ENCODE measurements around the gene TTC9B. TPM values are rescaled to one million over a fixed set of nuclear protein-coding genes. Genes with fewer than 3 reads are reported as not detected.

The TTC9B gene
- total RNA-seq, 1 donor from 2014 or later: not detected

DNA sequence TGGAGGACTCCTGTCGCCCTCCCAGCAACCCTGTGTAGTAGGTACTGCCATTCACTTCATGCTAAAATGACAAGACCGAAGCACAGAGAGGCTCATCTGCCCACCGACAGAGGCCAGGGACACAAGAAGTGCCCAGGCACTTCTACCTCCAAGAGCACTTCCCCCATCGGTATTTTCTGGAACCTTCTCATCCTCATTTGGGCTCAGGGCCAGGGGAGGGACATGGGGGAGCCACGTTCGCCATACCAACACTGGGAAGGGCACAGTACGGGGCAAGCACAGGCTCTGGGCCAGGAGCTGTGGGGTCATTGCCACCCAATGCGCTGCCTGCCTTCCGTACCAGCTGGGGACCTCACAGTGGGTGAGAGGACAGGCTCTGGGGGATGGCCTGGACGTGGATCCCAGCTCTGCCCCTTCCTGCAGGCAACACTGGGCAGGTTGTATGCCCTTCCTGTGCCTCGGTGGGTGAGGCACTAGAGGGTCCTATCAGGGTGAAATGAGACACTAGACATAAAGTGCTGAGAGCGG is 29.6 kb upstream of the TTC9B start:
- DNase-seq (ENCODE audit: low spot score): no peak

DNA sequence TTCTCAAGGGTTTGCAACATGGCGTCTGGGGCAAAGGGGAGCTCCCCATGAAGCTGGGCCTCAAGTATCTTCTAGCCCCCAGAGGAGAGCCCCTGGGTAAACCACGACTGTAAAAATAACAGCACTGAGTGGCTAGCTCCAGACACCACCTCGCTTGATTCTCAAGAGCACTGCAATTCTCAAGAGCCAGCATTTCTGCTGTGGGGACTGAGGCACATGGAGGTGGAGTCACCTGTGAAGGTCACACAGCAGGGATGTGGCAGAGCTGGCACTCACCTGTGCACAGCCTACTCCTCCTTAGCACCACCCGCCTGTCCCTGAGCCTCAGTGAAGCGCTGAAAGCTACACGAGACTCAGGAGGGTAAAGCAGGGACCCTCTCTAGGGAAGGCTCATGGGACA is 29.0 kb upstream of the TTC9B start:
- DNase-seq (ENCODE audit: low spot score): no peak

DNA sequence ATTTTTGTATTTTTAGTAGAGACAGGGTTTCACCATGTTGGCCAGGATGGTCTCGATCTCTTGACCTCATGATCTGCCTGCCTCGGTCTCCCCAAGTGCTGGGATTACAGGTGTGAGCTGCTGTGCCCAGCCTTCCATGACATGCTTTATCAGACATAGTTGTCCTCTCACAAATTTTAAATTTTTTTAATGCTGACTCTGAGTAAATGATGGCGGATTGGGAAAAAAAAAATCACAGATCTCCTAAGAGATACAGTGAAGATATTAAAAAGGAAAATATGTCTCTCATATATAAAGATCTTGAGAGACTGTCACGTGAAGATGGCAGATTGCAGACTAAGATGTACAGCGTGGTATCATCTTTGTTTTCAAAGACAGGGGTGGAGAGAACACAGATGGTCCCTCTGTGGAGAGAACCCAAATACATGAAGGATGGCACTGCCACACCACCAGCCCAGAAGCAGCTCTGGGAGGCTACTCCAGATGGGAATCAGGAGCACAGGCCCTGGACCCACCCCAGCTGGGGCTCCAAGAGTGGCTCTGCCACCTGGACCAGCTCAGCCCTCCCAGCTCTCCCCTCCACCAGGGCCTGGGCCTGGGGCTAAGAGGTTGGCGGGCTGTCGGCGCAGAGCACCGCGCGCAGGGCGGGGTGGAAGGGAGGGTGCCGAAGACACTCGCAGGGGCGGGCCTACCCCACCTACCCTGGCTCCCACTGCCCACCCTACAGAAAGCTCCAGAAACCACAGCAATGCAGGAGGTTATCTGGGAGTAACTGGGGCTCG is 28.3 kb upstream of the TTC9B start:
- DNase-seq (ENCODE audit: low spot score): no peak

DNA sequence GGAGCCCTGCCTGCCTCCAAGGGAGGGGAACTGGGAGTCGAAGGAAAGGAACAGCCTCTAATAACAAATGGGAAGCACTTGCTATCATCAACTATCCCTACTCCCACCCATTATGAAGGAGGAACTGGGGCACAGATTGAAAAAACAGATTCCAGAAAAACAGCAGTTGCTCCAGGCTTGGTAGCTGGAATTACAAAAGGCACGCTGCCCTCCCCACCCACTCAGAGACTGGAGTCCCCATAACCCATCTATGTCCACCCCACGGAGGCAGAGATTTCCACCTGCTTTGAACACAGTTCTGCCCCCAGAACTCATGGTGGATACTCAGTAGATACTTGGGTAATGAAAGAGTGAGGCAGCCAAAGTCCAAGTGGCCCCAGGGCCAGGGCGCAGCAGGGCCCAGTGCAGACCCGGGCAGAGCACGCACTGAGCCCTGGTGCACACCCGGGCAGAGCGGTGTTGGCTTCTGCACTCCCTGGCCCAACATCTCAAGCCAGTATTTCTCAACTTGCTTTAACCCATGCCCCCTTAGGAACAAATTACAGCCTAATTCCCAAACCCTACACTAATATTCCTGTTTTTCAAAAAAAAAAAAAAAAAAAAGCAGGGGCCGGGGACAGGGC is 27.4 kb upstream of the TTC9B start:
- DNase-seq (ENCODE audit: low spot score): no peak

DNA sequence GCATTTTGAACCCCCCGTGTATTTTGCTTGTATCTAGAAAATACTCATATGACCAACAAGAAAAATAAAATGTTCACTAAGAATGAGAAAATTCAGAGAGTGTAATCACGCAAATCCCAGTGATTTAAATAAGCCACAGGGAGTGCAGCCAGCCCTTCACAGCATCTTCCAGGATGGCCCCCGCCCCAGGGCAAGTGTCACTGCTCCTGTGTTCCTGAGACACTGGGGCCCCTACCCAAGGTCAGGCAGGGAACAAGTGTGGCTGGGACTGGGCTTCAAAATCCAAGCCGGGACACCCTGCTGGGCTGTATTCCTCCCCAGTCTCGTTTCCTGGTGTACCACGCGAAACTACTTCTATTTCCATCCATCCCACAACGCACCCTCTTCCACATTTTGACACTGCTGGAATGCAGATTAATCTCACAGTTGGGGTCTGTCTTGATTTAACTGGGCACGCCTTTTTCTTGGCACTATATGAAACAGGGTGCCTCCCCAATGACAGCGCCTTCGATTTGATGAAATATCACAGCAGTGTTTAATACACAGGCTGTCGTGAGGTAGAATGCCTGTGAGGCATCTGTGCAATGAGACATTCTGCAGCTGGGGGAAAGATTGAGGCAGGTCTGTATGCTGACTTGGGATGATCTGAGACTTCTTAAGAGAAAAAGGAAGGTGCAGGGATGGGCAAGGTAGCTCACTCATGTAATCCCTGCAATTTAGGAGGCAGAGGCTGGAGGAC is 26.6 kb upstream of the TTC9B start:
- DNase-seq (ENCODE audit: low spot score): no peak

DNA sequence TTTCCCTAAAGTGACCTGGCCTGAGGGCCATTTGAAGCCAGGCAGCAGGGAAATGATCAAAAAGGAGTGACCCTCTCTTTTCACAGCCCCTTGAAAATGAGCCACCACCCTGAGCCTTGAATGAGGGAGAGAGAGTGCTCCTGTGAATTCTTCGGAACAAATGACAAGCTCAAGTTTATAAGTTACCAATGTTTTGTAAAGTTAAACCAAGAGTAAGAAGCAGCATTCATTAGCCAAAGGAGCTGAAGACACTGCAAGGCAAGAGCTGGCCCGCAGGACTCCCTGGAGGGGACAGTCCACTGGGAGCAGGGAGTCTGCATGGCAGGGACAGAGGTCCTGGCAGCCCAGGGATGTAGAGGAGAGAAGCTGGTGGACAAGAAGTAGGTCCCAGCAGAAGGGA is 25.0 kb upstream of the TTC9B start:
- no peak for DNase-seq (ENCODE audit: low spot score)

DNA sequence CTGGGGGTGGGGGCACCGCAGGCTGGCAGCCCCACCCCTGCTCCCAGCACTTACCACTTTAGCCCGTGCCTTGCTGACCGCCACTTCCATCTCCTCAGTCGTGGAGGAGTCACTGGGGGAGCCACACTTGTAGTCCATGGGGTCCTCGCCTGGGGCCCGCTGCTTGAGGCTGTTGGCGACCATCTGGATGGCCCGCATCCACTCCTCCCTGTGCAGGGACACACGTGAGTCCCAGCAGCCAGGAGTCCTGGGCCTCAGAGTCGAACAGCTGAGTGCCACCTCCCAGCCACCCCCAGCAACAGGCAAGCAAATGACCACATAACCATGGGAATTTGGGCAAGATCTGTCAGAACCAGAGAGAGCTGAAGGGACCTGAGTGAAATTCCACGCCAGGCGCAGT is 24.3 kb upstream of the TTC9B start:
- no peak for DNase-seq (ENCODE audit: low spot score)

DNA sequence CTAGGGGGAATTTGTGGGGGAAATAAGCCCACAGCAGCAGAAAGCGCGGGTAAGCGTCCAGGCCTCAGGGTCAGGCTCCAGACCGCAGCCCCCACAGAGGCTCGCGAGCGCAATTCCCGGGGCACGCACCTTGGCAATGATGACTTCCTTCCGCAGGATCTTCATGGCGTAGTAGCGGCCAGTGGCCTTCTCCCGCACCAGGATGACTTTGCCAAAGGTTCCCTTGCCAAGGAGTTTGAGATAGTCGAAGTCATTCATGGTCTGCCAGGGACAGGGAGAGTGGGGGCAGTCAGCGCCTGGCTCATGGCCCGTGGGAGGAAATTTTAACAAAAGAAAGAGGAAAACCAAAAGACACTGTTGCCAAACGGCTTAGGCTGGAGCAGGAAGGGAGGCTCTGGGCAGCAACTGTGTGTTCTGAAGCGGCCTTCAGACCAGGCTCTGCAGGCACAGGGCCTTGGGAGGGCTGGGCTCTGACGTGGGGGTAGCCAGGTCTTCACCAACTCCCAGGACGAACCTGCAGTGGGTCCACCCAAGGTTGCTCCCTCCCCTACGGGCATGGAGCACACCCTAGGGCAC is 23.7 kb upstream of the TTC9B start:
- DNase-seq (ENCODE audit: low spot score): no peak

DNA sequence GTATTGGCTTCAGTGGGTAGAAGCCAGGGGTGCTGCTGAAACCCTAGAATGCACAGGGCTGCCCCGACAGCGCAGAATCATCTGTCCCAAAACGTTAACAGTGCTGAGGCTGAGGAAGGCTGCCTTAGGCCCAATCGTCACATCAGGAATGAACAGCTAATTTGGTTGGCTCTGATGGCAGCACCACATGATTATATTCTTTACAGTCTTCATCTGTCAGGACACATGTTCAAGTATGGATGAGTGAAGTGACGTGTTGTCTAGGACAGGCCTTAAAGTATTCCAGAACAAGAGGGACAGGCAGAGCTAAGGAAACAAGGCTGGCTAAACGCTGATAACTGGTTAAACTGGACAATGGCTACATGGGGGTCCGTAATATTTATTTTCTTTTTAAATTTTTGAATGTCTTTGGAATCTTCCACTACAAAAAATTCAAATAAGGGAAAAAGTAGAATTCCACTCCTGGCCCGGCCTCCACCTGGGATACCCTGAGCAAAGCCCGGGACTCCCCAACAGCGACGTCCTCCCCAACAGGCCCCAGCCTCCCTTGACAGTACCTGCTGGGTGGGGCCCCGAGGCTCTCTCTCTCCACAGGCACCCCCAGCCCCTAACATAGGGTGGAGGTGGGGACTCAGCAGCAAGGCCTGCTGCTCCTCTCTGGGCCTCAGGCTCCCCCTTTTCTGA is 23.1 kb upstream of the TTC9B start:
- no peak for DNase-seq (ENCODE audit: low spot score)

DNA sequence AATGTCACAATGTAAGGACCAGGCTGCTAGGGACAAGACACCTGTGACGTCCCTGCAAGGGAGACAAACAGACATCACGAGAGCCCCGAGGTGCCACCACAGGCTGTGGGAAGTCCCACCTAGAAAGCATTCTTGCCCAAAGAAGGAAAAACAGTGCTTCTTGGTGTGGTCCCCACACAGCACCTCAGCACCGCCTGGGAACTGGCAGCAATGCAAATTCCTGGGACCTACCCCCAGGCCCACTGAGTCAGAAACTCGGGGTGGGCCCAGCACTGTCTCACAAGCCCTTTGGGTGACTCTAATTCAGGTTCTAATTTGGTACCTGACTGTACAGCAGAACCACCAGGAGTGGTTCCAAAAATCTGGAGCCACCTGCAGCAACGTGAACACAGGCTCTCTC is 22.1 kb upstream of the TTC9B start:
- no peak for DNase-seq (ENCODE audit: low spot score)

DNA sequence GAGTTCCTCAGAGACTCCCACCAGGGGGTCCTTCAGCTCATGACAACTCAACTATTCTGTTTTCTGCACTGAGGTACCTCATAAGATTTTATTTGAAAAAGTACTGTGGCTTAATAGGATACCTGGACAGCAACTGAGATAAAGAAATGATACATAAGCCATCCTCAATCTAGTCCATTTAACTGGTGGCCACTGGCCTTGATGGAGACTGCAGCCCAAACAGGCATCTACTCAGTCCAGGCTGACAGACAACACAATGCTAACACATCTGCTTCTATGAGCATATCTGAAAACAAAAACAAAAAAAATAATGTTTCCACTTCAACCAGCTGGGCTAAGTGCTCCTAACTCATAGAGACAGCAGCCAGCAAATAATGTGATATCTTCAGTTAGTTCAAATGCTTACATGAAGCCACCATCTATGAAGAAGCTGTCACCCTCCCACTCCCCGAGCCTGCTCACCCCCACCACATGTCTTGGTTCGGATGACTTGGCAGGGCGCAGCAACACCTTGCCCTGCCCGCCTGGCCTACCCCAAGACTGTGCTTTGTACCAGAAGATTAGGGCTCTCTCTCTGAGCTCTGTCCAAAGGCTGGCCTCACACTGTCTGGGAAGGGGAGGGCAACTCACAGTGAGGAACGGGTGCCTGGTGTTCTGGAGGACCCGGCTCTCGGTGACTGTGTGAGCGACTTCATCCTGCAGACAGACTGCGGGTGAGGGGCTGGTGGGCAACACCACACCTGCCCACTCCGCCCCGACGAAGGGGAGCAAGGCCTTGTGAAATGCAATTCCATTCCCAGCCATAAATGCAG is 21.4 kb upstream of the TTC9B start:
- no peak for DNase-seq (ENCODE audit: low spot score)

DNA sequence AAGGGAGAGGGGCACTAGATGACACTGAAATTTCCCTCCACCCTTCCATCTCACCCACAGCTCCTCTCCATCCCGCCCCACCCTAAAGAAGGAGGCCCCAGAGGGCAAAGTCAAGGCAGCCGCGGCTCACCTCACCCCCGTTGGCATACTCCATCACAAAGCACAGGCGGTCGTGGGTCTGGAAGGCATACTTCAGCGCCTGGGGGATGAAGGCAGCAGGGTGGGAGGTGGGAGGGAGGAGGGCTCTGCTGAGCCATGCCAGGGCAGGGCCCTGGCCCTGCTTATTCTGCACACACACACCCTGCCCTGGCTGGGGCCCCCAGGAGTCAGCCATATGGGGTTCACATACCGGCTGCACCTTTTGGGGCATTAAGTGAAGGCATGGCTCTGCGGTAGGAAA is 20.6 kb upstream of the TTC9B start:
- DNase-seq (ENCODE audit: low spot score): no peak

DNA sequence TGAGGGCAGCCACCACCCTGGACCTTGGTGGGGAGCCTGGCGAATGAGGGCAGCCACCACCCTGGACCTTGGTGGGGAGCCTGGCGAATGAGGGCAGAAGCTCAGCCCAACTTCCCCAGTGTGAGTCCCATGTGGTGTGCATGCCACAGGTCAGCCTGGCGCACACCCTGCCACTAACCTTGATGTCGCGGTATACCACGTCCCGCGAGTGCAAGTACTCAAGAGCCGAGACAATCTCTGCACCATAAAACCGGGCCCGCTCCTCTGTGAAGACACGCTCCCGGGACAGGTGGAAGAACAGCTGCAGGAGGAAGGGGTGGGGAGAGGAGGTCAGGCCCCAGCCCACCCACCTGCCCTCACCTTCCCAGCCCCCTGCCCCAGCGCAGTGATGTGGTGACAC is 19.6 kb upstream of the TTC9B start:
- no peak for DNase-seq (ENCODE audit: low spot score)

DNA sequence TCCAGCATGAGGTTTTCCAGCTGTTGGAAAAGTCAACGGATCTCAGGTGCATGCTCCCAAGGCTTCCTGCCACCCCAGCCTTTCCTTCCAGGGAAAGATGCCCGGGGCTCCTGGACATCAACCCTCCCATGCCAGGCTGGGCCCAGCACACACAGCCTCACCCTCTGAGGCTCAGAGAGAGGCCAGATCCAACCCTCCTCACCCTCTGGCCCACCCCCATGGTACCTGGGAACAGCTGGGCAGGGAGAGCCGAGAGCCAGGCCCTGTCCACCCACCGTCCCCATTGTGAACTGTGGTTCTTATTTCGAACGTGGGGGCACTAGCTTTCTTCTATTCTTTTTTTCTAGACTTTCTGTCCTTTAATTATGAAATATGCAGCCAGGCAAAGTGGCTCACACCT is 18.2 kb upstream of the TTC9B start:
- DNase-seq (ENCODE audit: low spot score): no peak

DNA sequence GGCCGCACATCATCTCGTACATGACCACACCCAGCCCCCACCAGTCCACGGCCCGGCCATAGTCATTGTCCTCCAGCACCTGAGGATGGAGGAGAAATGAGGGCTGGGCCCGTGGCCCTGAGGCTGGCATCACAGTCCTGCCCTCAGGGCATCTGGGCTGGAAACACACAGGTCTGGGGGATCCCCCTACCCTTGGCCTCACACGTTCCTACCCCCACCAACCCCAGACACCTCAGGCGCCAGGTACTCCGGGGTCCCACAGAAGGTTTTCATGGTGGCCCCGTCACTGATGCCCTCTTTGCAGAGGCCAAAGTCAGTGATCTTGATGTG is 17.8 kb upstream of the TTC9B start:
- no peak for DNase-seq (ENCODE audit: low spot score)

DNA sequence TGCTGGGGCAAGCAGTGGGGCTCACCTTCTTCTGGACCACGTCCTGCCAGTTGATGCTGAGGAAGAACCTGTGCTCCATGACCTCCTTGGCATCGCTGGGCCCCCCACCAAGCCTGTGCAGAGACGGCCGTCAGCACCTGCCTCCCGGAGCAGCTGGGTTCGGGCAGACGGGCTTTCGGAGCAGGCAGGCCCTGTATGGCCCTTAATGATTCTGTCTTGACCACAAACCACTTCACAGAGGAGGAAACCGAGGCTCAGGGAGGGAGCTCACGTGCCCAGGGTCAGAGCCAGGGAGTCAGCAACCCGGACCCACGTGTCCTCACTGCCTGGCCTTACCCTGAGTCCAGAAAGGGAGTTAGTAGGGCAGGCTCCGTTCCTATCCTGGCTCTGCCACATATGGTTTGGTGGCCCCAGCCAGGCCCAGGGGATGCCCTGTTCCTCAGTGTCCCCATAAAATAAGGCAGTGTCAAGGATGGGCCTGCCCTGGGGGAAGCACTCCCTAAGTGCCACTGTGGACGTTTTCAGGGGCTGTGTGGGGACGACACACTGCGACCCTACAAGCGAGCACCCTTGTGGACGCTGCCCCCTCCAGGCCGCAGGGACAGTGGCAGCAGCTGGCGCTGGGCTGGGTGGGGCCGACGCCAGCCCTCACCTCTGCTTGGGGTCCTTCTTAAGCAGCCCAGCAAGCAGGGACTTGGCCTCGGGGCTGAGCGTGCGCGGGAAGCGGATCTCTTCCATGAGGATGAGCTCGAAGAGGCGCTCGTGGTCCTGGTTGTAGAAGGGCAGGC is 17.2 kb upstream of the TTC9B start:
- DNase-seq (ENCODE audit: low spot score): no peak

DNA sequence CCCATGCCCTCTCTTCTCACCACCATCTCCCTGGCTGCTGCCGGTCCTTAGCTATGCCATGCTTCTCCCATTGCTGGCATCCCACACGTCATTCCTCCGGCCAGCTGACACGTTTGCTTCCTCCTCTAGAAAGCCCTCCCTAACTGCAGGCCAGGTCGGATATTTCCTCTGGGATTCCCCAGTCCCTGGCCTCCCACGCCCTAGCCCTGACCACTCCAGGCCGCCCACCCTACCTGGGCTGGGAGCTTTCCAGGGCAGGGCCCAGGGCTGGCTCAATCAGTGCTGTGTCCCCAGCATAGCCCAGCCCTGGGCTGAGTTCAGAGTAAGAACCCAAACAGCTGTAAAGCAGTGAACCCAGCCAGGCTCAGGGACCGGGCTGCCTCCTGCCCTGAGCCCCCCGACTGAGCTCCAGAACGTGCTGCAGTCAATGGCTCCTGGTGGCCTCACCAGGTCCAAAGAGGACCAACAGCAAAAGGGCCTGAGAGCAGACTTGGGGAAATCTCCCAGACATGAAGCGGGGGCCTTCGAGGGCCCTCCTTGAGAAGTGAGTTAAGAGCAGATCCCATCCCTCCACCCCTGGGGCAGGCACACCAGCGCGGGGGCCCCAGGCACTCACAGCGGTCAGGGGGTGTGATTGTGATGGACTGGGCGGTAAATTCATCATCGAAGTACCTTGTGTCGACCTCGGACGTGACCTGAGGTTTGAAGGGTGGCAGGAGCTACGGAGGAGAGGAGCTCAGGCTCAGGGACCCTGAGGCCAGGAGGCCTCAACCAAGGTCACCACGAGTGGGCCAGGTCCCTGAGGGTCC is 16.4 kb upstream of the TTC9B start:
- DNase-seq (ENCODE audit: low spot score): no peak

DNA sequence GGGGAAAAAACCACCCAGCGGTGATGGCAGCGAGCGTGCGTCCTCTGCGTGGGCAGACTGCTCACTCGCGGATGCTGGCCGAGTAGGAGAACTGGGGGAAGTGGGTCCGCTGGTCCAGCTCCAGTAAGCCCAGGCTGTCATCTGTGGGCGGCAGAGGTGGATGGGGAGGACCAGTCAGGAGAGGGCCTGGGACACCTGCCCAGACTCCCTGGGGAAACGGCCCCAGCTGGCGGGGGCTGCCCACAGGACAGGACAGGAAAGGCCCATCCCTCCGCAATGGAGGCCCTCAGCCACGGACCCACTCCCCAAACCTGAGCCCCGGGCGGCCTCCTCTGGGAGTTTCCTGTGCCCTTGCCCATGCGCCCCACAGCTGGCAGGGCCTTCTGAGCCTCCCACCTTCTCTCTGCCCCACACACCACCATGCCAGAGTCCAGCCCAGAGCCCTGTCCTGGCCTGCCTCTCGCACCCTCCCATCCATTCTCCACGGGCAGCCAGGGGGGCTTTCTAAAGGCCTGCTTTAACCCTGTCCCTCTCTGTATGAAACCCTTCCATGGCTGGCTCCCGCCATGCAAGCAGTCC is 15.7 kb upstream of the TTC9B start:
- DNase-seq (ENCODE audit: low spot score): no peak

Data from ureter (tissue), 1 donor.